HepG2 (cell line): Measurements from ENCODE around the gene ZDHHC16. TPM values are rescaled to one million over a fixed set of nuclear protein-coding genes. Genes with fewer than 3 reads are reported as not detected.

Source experiments
- CENPBD1 ChIP-seq: sonication (generic); formaldehyde crosslinking; IDR thresholded peaks from 2 replicates; pipeline ENCODE4 v1.8.0; 2022; ENCODE audit warnings: missing genetic modification reagents, low read depth, mild to moderate bottlenecking, borderline replicate concordance
- EED ChIP-seq: sonication (generic); formaldehyde crosslinking; IDR thresholded peaks from 2 replicates; pipeline ENCODE4 v1.5.0; 2020; ENCODE audit warnings: mild to moderate bottlenecking, missing genetic modification reagents
- JUND ChIP-seq: sonication (generic); formaldehyde crosslinking; IDR thresholded peaks from 2 replicates; pipeline ENCODE4 v1.8.0; 2022; ENCODE audit warnings: mild to moderate bottlenecking, missing genetic modification reagents
- MIXL1 ChIP-seq: IDR thresholded peaks from 2 replicates; pipeline ENCODE4 v1.6.1; 2016
- NFYB ChIP-seq: sonication (generic); formaldehyde crosslinking; IDR thresholded peaks from 2 replicates; pipeline ENCODE4 v1.4.0; 2020; ENCODE audit warnings: missing genetic modification reagents
- NFYC ChIP-seq: IDR thresholded peaks from 2 replicates; pipeline ENCODE4 v1.6.1; 2016; ENCODE audit warnings: missing genetic modification reagents, missing compliant biosample characterization
- NR2F1 ChIP-seq, 2 experiments: fragments of 450-650 bp in 1 of 2; formaldehyde crosslinking in 1 of 2; IDR thresholded peaks; 2 replicates each; pipeline versions ENCODE4 v1.5.0 to v1.6.1; 2016 to 2020; ENCODE audit warnings: mild to moderate bottlenecking in 1 of 2, missing compliant biosample characterization in 1 of 2, missing genetic modification reagents in 1 of 2, moderate library complexity in 1 of 2
- POLR2AphosphoS2 ChIP-seq: IDR thresholded peaks from 2 replicates; pipeline ENCODE4 v1.6.1; 2011; ENCODE audit warnings: low read depth, low read length, improper control_type of control experiment
- ZNF292 ChIP-seq: sonication (generic); formaldehyde crosslinking; IDR thresholded peaks from 2 replicates; pipeline ENCODE4 v1.8.1; 2022; ENCODE audit warnings: mild to moderate bottlenecking, low read depth, missing genetic modification reagents, borderline replicate concordance
- ZNF430 ChIP-seq: sonication (generic); formaldehyde crosslinking; IDR thresholded peaks from 2 replicates; pipeline ENCODE4 v1.9.0; 2021; ENCODE audit warnings: mild to moderate bottlenecking, missing genetic modification reagents
- ZNF770 ChIP-seq: sonication (generic); formaldehyde crosslinking; IDR thresholded peaks from 2 replicates; pipeline ENCODE4 v1.5.0; 2020; ENCODE audit warnings: mild to moderate bottlenecking, missing genetic modification reagents
- polyA plus RNA-seq, 8 experiments: library from polyadenylated mRNA; depleted of rRNA in 3 of 8; stranded (reverse) in 7 of 8; unstranded in 1 of 8; fragments of >200 nt; fragmentation: Illumina TruSeq in 4 of 8; extraction: Trizol in 4 of 8; gene quantifications; 2 replicates each; pipeline versions ENCODE4 v1.2.1 to v1.2.3, GENCODE V29; 2011 to 2016; ENCODE audit warnings: low read depth in 4 of 8, missing spikeins in 1 of 8, mixed read lengths in 1 of 8; ENCODE audit not compliant: insufficient read depth in 1 of 8
- total RNA-seq, 5 experiments: library from RNA; depleted of rRNA; stranded (reverse); fragments of >200 nt; fragmentation: Illumina TruSeq; extraction: Trizol; gene quantifications; 2 replicates each; pipeline ENCODE4 v1.2.3, GENCODE V29; 2016; ENCODE audit warnings: low read depth in 1 of 5

ZDHHC16 gene
- total and polyA plus RNA-seq, 2 of the 13 experiments (the other 11 are each of a cell fraction or from before 2014, with no cell fraction given): 40.8 to 41.8 TPM

DNA sequence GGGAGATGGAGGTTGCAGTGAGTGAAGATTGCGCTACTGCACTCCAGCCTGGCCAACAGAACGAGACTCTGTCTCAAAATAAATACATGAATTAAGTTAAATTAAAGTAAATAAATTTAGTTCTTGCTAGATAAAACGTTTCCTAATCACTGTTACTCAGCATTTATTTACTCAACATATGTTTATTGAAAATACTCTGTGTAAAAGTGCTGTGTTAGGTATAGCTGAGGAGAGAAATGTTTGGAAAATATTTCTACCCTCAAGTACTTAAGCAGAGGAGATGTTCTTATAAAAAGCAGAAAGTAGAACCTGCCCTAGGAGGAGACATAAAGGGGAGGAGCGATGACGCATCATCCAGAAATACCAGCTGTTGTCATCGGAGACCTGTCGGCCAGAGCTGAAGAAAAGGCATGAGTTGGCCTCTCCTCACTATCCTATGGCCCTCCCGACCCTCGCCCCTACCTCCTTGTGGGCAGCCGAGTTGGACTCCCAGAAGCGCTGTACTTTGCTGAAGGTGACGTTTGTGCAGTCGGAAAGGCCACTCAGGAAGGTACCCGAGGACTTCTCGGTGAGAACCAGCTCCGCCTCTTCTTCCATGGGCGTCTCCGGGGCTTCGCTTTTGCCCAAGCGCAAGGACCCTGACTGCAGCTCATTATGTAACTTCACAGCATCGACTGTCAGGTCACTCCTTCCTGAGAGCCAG is 46.0 kb upstream of the ZDHHC16 start (continued):
- TF ChIP-seq ZNF770 (CRISPR knock-in tag): peak; percentile 74
- 0 out of 2 replicates have a peak, but pooled peaks have one; percentile 23 for TF ChIP-seq ZNF430 (CRISPR knock-in tag)
- no peak for TF ChIP-seq NR2F1 (CRISPR knock-in tag; IDR thresholded peaks at IDR 0.05)
- TF ChIP-seq MIXL1 (CRISPR knock-in tag): no peak
- no peak for TF ChIP-seq ZNF292 (CRISPR knock-in tag)
- TF ChIP-seq CENPBD1: no peak
- no peak for TF ChIP-seq NFYB (CRISPR knock-in tag)
- no peak for TF ChIP-seq POLR2AphosphoS2
- no peak for TF ChIP-seq JUND (CRISPR knock-in tag)
- no peak for TF ChIP-seq NFYC
- peak; percentile 55; the same call in 1 of the 2 replicates for TF ChIP-seq EED (CRISPR knock-in tag)
